Ascending aorta (tissue), 2 donors: Measurements from ENCODE around the gene RNASE12. TPM values are rescaled to one million over a fixed set of nuclear protein-coding genes. Genes with fewer than 3 reads are reported as not detected.

Experiments used
- DNase-seq, 2 donors: peaks; one replicate each; pipeline ENCODE4 v3.0.0-alpha.2; 2019; ENCODE audit warnings: low spot score in 2 of 2
- H3K27ac ChIP-seq, 2 donors: fragments of 200-600 bp; sonication (generic); one replicate each; pipeline ENCODE4 v1.5.1; 2016 to 2017; ENCODE audit warnings: mild to moderate bottlenecking in 1 of 2
- H3K27me3 ChIP-seq: fragments of 200-600 bp; sonication (generic); one replicate; pipeline ENCODE4 v1.5.1; 2017
- H3K36me3 ChIP-seq, 2 donors: fragments of 200-600 bp; sonication (generic); one replicate each; pipeline ENCODE4 v1.5.1; 2016
- H3K4me1 ChIP-seq, 2 donors: fragments of 200-600 bp; sonication (generic); one replicate each; pipeline ENCODE4 v1.5.1; 2016 to 2017; ENCODE audit warnings: mild to moderate bottlenecking in 1 of 2
- H3K4me3 ChIP-seq, 2 donors: fragments of 200-600 bp; sonication (generic); one replicate each; pipeline ENCODE4 v1.5.1; 2016 to 2017; ENCODE audit warnings: mild to moderate bottlenecking in 1 of 2
- H3K9me3 ChIP-seq, 2 donors: fragments of 200-600 bp; sonication (generic); one replicate each; pipeline ENCODE4 v1.5.1; 2016
- CTCF ChIP-seq, 3 experiments: fragments of 200-600 bp in 2 of 3; fragments of 450-650 bp in 1 of 3; sonication (generic) in 2 of 3; IDR thresholded peaks; one replicate each; pipeline ENCODE4 v1.5.1; 2016 to 2019; ENCODE audit warnings: antibody characterized with exemption in 3 of 3, mild to moderate bottlenecking in 1 of 3, moderate library complexity in 1 of 3
- intact Hi-C: fragments of 100-400 bp; cut with DNase I; formaldehyde crosslinking; loops from one replicate; pipeline ENCODE4 v1.15.1; 2023
- total RNA-seq: library from RNA; depleted of rRNA; stranded (reverse); fragments of >200 nt; gene quantifications from one replicate; pipeline ENCODE4 v1.1.0, GENCODE V29; 2016

RNASE12 gene
- total RNA-seq, 1 donor from 2014 or later = not detected

- no peak for DNase-seq
- Histone ChIP-seq H3K4me1 (no peaks in the 10 kb centered on the region), H3K36me3 (no peaks in the 10 kb centered on the region), H3K27me3 (no peaks in the 10 kb centered on the region), H3K4me3 (no peak overlapping the region), H3K9me3 (no peaks in the 10 kb centered on the region), H3K27ac (no peak overlapping the region)
- TF ChIP-seq CTCF (IDR thresholded peaks at IDR 0.05) = no peak
- intact Hi-C loops = no loop called here
Measured at GRCh38 chr14:20550926-20551325, 40.2 kb downstream of the RNASE12 start.

- TF ChIP-seq CTCF (IDR thresholded peaks at IDR 0.05) = no peak
- no peaks in the 10 kb centered on the region for H3K36me3 ChIP-seq
- H3K9me3 ChIP-seq = no peaks in the 10 kb centered on the region
- intact Hi-C loops = no loop called here
- no peaks in the 10 kb centered on the region for H3K4me1 ChIP-seq
- H3K27me3 ChIP-seq = no peaks in the 10 kb centered on the region
- H3K27ac ChIP-seq = no peak overlapping the region
- no peak for DNase-seq
- no peak overlapping the region for H3K4me3 ChIP-seq
Measured at GRCh38 chr14:20548414-20549158, 42.6 kb downstream of the RNASE12 start.

GRCh38 chr14:20546877-20547276 is 44.3 kb downstream of the RNASE12 start:
- Histone ChIP-seq H3K27me3 (no peaks in the 10 kb centered on the region), H3K27ac (no peak overlapping the region), H3K36me3 (no peaks in the 10 kb centered on the region), H3K4me3 (no peak overlapping the region), H3K4me1 (no peaks in the 10 kb centered on the region), H3K9me3 (no peaks in the 10 kb centered on the region)
- no peak for TF ChIP-seq CTCF (IDR thresholded peaks at IDR 0.05)
- intact Hi-C loops = no loop called here
- DNase-seq = no peak

Other genes with a start within 250 kb of the RNASE12 start
- 0.32 TPM for gene PARP2, start 247.7 kb downstream of the RNASE12 start, total RNA-seq
- gene TEP1, start 177.9 kb downstream of the RNASE12 start, total RNA-seq = 43.7 TPM
- gene KLHL33, start 155.2 kb downstream of the RNASE12 start, total RNA-seq = not detected
- 26.7 TPM for gene OSGEP, start 136.6 kb downstream of the RNASE12 start, total RNA-seq
- 21.5 TPM for gene APEX1, start 136.2 kb downstream of the RNASE12 start, total RNA-seq
- 30.7 TPM for gene PIP4P1, start 129.9 kb downstream of the RNASE12 start, total RNA-seq
- 62.7 TPM for gene PNP, start 122.0 kb downstream of the RNASE12 start, total RNA-seq
- gene RNASE10, start 85.8 kb downstream of the RNASE12 start, total RNA-seq = not detected
- gene RNASE9, start 30.3 kb downstream of the RNASE12 start, total RNA-seq = not detected
- gene RNASE11, start 3.4 kb downstream of the RNASE12 start, total RNA-seq = not detected
- not detected for gene OR6S1, start 50.3 kb upstream of the RNASE12 start, total RNA-seq
- 23.2 TPM for gene RNASE4, start 93.2 kb upstream of the RNASE12 start, total RNA-seq
- gene ANG, start 97.4 kb upstream of the RNASE12 start, total RNA-seq = 4.2 TPM
- not detected for gene EDDM3A, start 154.5 kb upstream of the RNASE12 start, total RNA-seq
- gene EDDM3B, start 177.0 kb upstream of the RNASE12 start, total RNA-seq = not detected
- 0.96 TPM for gene RNASE6, start 189.9 kb upstream of the RNASE12 start, total RNA-seq
- gene RNASE1, start 211.5 kb upstream of the RNASE12 start, total RNA-seq = 515 TPM